NCI-H1105 treated with DMSO at 0.1 percent for 48 hours (cell line): ENCODE data around the gene TMEM255A.
A peak's percentile ranks its signal among the peaks of the same experiment; 100 is the strongest.

Source experiments
- DNase-seq: peaks from one replicate; lab custom pipeline; 2025; lab: John Stamatoyannopoulos, UW

TMEM255A gene

GRCh38 chrX:120269373-120270035 lies 41.8 kb downstream of the TMEM255A start:
- DNase-seq = no peak

GRCh38 chrX:120264341-120264740 lies 46.9 kb downstream of the TMEM255A start:
- no peak for DNase-seq

- DNase-seq = peak; percentile 10
These were observed 48.2 kb downstream of the TMEM255A start for GRCh38 chrX:120262859-120263708.

GRCh38 chrX:120260369-120260768 lies 50.9 kb downstream of the TMEM255A start:
- DNase-seq = peak; percentile 89

- no peak for DNase-seq
These were observed 57.5 kb downstream of the TMEM255A start for GRCh38 chrX:120253784-120254183.

GRCh38 chrX:120251471-120252011 lies 59.7 kb downstream of the TMEM255A start:
- peak; percentile 19 for DNase-seq

- peak; percentile 92 for DNase-seq
These were observed 60.6 kb downstream of the TMEM255A start, which contains the start of gene ZBTB33 for GRCh38 chrX:120250522-120251271. TSS of gene ZBTB33 (plus strand) at chrX:120250812. CDS start at chrX:120253416, 2,604 bp downstream.

GRCh38 chrX:120244735-120245498 lies 66.3 kb downstream of the TMEM255A start:
- peak; percentile 64 for DNase-seq

GRCh38 chrX:120244395-120244734 lies 66.9 kb downstream of the TMEM255A start:
- DNase-seq = no peak

GRCh38 chrX:120242813-120243212 lies 68.4 kb downstream of the TMEM255A start:
- no peak for DNase-seq

GRCh38 chrX:120238933-120239332 lies 72.3 kb downstream of the TMEM255A start:
- no peak for DNase-seq

GRCh38 chrX:120236687-120237479 lies 74.4 kb downstream of the TMEM255A start:
- DNase-seq = no peak

- no peak for DNase-seq
These were observed 76.0 kb downstream of the TMEM255A start for GRCh38 chrX:120235284-120235683.

- DNase-seq = no peak
These were observed 82.9 kb downstream of the TMEM255A start for GRCh38 chrX:120228187-120228908.

- DNase-seq = no peak
These were observed 86.9 kb downstream of the TMEM255A start for GRCh38 chrX:120224388-120224787.

GRCh38 chrX:120223374-120223773 lies 87.9 kb downstream of the TMEM255A start:
- DNase-seq = no peak

- DNase-seq = peak; percentile 46
These were observed 97.6 kb downstream of the TMEM255A start for GRCh38 chrX:120213438-120214265.
